Endometrial microvascular endothelial cells (primary cell): ENCODE data around the gene CAMSAP1. TPM values are rescaled to one million over a fixed set of nuclear protein-coding genes. Genes with fewer than 3 reads are reported as not detected.
"Not testable (repeated sequence)": the region's sequence is repeated elsewhere in the genome, so short reads cannot be mapped to it uniquely, and the experiment has no call there.

ENCODE experiments used
- in situ Hi-C: cut with HindIII; loops from 2 replicates; pipeline ENCODE4 v1.10.0; 2017; ENCODE audit warnings: low sequenced_read_pairs, low pct_unique_long_range_greater_than_20kb; ENCODE audit errors: inconsistent ontology term
- total RNA-seq: library from RNA; depleted of rRNA; stranded (reverse); fragments of >200 nt; gene quantifications from one replicate; pipeline ENCODE4 v1.2.3, GENCODE V29; 2015; ENCODE audit errors: inconsistent ontology term

CAMSAP1 gene
- total RNA-seq, 1 donor from 2014 or later, result 19.1 TPM

- in situ Hi-C loops, result no loop called here
Measured at GRCh38 chr9:135905380-135906258, 1.7 kb downstream of the CAMSAP1 start.

- in situ Hi-C loops, result no loop called here
Measured at GRCh38 chr9:135903786-135904520, 3.4 kb downstream of the CAMSAP1 start.

GRCh38 chr9:135903358-135903656 is 4.0 kb downstream of the CAMSAP1 start:
- in situ Hi-C loops, result no loop called here

- in situ Hi-C loops, result no loop called here
Measured at GRCh38 chr9:135902655-135903357, 4.5 kb downstream of the CAMSAP1 start.

GRCh38 chr9:135901826-135902225 is 5.5 kb downstream of the CAMSAP1 start:
- in situ Hi-C loops, result no loop called here

GRCh38 chr9:135901031-135901758 is 6.2 kb downstream of the CAMSAP1 start:
- in situ Hi-C loops, result no loop called here

- in situ Hi-C loops, result no loop called here
Measured at GRCh38 chr9:135898634-135899407, 8.5 kb downstream of the CAMSAP1 start.

- in situ Hi-C loops, result no loop called here
Measured at GRCh38 chr9:135896626-135897025, 10.7 kb downstream of the CAMSAP1 start.

- in situ Hi-C loops, result no loop called here
Measured at GRCh38 chr9:135896205-135896604, 11.1 kb downstream of the CAMSAP1 start.

GRCh38 chr9:135895202-135895848 is 12.0 kb downstream of the CAMSAP1 start:
- in situ Hi-C loops, result no loop called here

- in situ Hi-C loops, result no loop called here
Measured at GRCh38 chr9:135893104-135893503, 14.2 kb downstream of the CAMSAP1 start.

GRCh38 chr9:135892327-135892726 is 15.0 kb downstream of the CAMSAP1 start:
- in situ Hi-C loops, result not testable (repeated sequence)

- in situ Hi-C loops, result no loop called here
Measured at GRCh38 chr9:135891027-135891631, 16.2 kb downstream of the CAMSAP1 start.

- in situ Hi-C loops, result no loop called here
Measured at GRCh38 chr9:135890190-135891026, 16.9 kb downstream of the CAMSAP1 start.

GRCh38 chr9:135889564-135890189 is 17.7 kb downstream of the CAMSAP1 start:
- in situ Hi-C loops, result no loop called here

GRCh38 chr9:135888766-135889394 is 18.5 kb downstream of the CAMSAP1 start:
- in situ Hi-C loops, result no loop called here
